Measurements from ENCODE around the gene KLHL24.
"Not testable (repeated sequence)": the region's sequence is repeated elsewhere in the genome, so short reads cannot be mapped to it uniquely, and the experiment has no call there.

The KLHL24 gene

DNA sequence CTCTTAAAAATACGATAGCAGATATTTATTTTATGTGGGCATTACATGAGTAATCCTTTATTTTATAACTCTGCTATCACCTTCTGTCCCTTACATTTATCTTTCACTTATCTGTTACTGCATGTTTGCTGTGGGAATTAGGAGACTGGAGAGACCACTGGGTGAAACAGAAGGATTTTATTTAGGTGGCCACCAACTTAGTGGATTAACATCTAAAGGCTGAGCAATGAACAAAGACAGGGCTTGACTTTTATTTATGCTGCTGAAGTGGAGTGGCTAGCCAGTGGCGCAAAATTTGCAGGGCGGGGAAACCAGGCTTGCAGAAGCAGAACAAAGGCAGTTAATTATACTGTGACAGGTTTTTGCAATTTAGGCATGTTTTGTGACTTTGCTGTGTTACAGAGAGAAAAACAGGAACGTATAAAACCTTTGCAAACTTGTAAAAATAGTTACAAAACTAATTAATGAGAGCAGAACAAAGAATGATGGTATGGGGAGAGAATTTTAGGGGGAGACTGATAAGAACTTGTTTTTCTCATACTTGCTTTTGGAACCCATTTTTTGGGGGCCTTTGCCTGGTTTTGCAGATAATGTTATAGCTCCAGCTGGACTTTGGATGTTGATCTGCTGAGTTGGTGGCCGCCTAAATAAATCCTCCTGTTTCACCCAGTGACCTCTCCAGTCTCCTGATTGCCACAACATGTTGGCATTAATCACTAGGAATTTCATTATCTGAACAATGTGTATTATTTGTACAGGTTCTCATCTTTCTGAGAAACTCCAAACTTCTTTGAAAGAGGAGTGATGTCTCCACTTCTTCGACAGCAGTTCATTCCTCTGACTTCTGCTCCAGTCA, 18.0 kb downstream of the KLHL24 start:
- TF ChIP-seq SPI1 (IDR thresholded peaks at IDR 0.05; ENCODE audit: low read depth, low read length) (no peak), TAF1 (IDR thresholded peaks at IDR 0.05; ENCODE audit: low read depth, low read length) (no peak), POLR2AphosphoS5 (IDR thresholded peaks at IDR 0.05; ENCODE audit: low read depth, low read length) (no peak), PAX5 (IDR thresholded peaks at IDR 0.05; ENCODE audit: insufficient read depth, low read length, severe bottlenecking) (no peak), POU2F2 (IDR thresholded peaks at IDR 0.05; ENCODE audit: low read depth, low read length) (no peak), POLR2A (IDR thresholded peaks at IDR 0.05; ENCODE audit: low read depth, low read length) (no peak)
- no peak for FAIRE-seq
- DNase-seq (ENCODE audit: insufficient read length, low spot score) = no peak

DNA sequence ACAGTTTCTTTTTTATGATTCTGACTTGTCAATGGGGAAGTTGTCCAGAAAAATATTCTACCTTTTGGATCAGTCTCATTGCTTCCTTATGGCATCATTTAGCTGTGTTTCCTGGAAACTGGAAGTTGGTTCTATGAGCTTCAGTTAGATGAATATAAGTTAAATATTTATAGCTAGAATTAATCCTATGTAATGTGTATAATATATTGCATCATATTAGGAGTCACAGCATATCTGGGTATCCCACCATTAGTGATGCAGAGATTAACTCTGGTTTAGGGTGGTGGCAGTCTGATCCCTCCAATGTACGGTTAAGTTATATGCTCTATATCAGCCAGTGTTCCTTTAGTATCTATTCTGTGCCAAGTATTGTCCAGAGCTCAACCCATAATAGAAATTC, 19.3 kb downstream of the KLHL24 start:
- TF ChIP-seq PAX5 (IDR thresholded peaks at IDR 0.05; ENCODE audit: insufficient read depth, low read length, severe bottlenecking) = no peak
- TF ChIP-seq POU2F2 (IDR thresholded peaks at IDR 0.05; ENCODE audit: low read depth, low read length) = no peak
- no peak for TF ChIP-seq POLR2A (IDR thresholded peaks at IDR 0.05; ENCODE audit: low read depth, low read length)
- DNase-seq (ENCODE audit: insufficient read length, low spot score) (no peak), FAIRE-seq (no peak)

GRCh38 chr3:183662099-183662498, 26.7 kb downstream of the KLHL24 start:
- no peak for FAIRE-seq
- no peak for DNase-seq (ENCODE audit: insufficient read length, low spot score)
- TF ChIP-seq POU2F2 (IDR thresholded peaks at IDR 0.05; ENCODE audit: low read depth, low read length) (no peak), SPI1 (IDR thresholded peaks at IDR 0.05; ENCODE audit: low read depth, low read length) (no peak), TAF1 (IDR thresholded peaks at IDR 0.05; ENCODE audit: low read depth, low read length) (no peak), PAX5 (IDR thresholded peaks at IDR 0.05; ENCODE audit: insufficient read depth, low read length, severe bottlenecking) (no peak), POLR2A (IDR thresholded peaks at IDR 0.05; ENCODE audit: low read depth, low read length) (no peak), POLR2AphosphoS5 (IDR thresholded peaks at IDR 0.05; ENCODE audit: low read depth, low read length) (no peak)

DNA sequence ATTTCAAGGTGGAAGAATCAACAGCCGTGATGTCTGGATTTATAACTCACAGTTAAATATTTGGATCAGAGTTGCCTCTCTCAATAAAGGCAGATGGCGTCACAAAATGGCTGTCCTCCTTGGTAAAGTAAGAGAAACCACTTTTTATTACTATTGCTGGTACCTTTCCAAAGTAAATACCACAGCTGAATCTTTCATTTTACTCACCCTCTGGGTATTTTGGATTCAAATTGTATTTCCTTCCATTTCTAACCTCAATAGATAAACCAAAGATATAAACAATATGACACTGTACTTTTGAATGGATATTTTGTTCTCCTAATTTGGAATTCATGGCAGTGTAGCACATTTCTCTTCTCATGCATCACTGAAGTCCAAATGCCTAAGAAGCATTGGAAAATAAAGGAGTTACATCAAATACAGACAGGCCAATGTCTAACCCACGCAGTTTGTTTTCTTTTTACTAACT, 29.5 kb downstream of the KLHL24 start:
- DNase-seq (ENCODE audit: insufficient read length, low spot score) = no peak
- TF ChIP-seq POLR2AphosphoS5 (IDR thresholded peaks at IDR 0.05; ENCODE audit: low read depth, low read length) = no peak
- TF ChIP-seq SPI1 (IDR thresholded peaks at IDR 0.05; ENCODE audit: low read depth, low read length) = no peak
- TF ChIP-seq TAF1 (IDR thresholded peaks at IDR 0.05; ENCODE audit: low read depth, low read length) = no peak
- TF ChIP-seq POU2F2 (IDR thresholded peaks at IDR 0.05; ENCODE audit: low read depth, low read length) = no peak
- no peak for FAIRE-seq

GRCh38 chr3:183680061-183680460, 44.6 kb downstream of the KLHL24 start:
- DNase-seq (ENCODE audit: insufficient read length, low spot score) (no peak), FAIRE-seq (no peak)
- TF ChIP-seq POLR2AphosphoS5 (IDR thresholded peaks at IDR 0.05; ENCODE audit: low read depth, low read length) (no peak), POU2F2 (IDR thresholded peaks at IDR 0.05; ENCODE audit: low read depth, low read length) (no peak), PAX5 (IDR thresholded peaks at IDR 0.05; ENCODE audit: insufficient read depth, low read length, severe bottlenecking) (no peak), TAF1 (IDR thresholded peaks at IDR 0.05; ENCODE audit: low read depth, low read length) (no peak), SPI1 (IDR thresholded peaks at IDR 0.05; ENCODE audit: low read depth, low read length) (no peak), POLR2A (IDR thresholded peaks at IDR 0.05; ENCODE audit: low read depth, low read length) (no peak)

- no peak for TF ChIP-seq PAX5 (IDR thresholded peaks at IDR 0.05; ENCODE audit: insufficient read depth, low read length, severe bottlenecking)
- no peak for TF ChIP-seq POU2F2 (IDR thresholded peaks at IDR 0.05; ENCODE audit: low read depth, low read length)
- TF ChIP-seq SPI1 (IDR thresholded peaks at IDR 0.05; ENCODE audit: low read depth, low read length) = no peak
- TF ChIP-seq POLR2A (IDR thresholded peaks at IDR 0.05; ENCODE audit: low read depth, low read length) = no peak
- no peak for TF ChIP-seq TAF1 (IDR thresholded peaks at IDR 0.05; ENCODE audit: low read depth, low read length)
- TF ChIP-seq POLR2AphosphoS5 (IDR thresholded peaks at IDR 0.05; ENCODE audit: low read depth, low read length) = no peak
- DNase-seq (ENCODE audit: insufficient read length, low spot score) (no peak), FAIRE-seq (no peak)
These were observed 52.3 kb downstream of the KLHL24 start for GRCh38 chr3:183687705-183688104.

DNA sequence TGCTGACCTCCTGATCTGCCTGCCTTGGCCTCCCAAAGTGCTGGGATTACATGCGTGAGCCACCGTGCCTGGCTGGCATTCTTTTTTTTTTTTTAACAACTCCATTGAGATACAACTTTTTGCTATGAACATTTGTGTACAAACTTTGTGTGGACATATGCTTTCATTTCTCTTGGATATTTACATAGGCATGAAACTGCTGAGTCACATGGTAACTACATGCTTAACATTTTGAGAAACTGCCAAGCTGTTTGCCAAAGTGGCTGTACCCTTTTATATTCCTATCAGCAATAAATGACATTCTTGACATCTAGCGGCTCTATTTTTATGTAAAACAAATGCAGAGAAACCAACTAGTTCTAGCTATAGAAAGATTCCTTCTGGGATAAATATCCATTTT, 53.5 kb downstream of the KLHL24 start:
- no peak for TF ChIP-seq POU2F2 (IDR thresholded peaks at IDR 0.05; ENCODE audit: low read depth, low read length)
- no peak for TF ChIP-seq SPI1 (IDR thresholded peaks at IDR 0.05; ENCODE audit: low read depth, low read length)
- no peak for TF ChIP-seq PAX5 (IDR thresholded peaks at IDR 0.05; ENCODE audit: insufficient read depth, low read length, severe bottlenecking)
- TF ChIP-seq TAF1 (IDR thresholded peaks at IDR 0.05; ENCODE audit: low read depth, low read length) = no peak
- TF ChIP-seq POLR2A (IDR thresholded peaks at IDR 0.05; ENCODE audit: low read depth, low read length) = no peak
- no peak for TF ChIP-seq POLR2AphosphoS5 (IDR thresholded peaks at IDR 0.05; ENCODE audit: low read depth, low read length)
- DNase-seq (ENCODE audit: insufficient read length, low spot score) = no peak
- no peak for FAIRE-seq

DNA sequence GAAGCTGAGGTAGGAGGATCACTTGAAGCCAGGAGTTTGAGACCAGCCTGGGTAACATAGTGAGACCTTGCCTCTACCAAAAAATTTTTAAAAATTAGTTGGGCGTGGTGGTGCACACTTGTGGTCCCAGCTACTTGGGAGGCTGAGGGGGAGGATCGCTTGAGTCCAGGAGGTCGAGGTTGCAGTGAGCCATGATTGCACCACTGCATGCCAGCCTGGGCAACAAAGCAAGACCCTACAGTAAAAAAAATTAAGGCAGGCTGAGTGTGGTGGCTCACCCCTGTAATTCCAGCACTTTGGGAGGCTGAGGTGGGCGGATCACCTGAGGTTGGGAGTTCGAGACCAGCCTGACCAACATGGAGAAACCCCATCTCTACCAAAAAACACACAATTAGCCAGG, 54.2 kb downstream of the KLHL24 start:
- DNase-seq (ENCODE audit: insufficient read length, low spot score); FAIRE-seq: not testable (repeated sequence)

DNA sequence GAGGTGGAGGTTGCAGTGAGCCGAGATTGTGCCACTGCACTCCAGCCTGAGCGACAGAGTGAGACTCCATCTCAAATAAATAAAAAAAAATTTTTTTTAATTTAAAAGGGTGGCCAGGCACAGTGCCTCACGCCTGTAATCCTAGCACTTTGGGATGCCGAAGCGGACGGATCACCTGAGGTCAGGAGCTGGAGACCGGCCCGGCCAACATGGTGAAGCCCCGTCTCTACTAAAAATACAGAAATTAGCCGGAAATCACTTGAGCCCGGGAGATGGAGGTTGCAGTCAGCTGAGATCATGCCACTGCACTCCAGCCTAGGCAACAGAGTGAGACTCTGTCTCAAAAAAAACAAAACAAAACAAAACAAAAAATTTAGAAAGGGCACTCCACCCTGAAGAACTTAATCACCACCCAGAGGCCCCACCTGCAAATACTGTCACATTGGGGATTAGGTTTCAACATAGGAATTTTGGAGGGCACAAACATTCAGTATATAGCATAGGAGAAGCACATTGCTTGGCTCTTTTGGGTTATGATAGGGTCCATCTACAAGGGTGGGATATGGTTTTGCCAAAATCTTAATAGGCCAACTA, 55.1 kb downstream of the KLHL24 start:
- TF ChIP-seq TAF1 (IDR thresholded peaks at IDR 0.05; ENCODE audit: low read depth, low read length) = no peak
- no peak for TF ChIP-seq POLR2A (IDR thresholded peaks at IDR 0.05; ENCODE audit: low read depth, low read length)
- no peak for TF ChIP-seq SPI1 (IDR thresholded peaks at IDR 0.05; ENCODE audit: low read depth, low read length)
- no peak for TF ChIP-seq PAX5 (IDR thresholded peaks at IDR 0.05; ENCODE audit: insufficient read depth, low read length, severe bottlenecking)
- no peak for TF ChIP-seq POU2F2 (IDR thresholded peaks at IDR 0.05; ENCODE audit: low read depth, low read length)
- no peak for TF ChIP-seq POLR2AphosphoS5 (IDR thresholded peaks at IDR 0.05; ENCODE audit: low read depth, low read length)
- FAIRE-seq (no peak), DNase-seq (ENCODE audit: insufficient read length, low spot score) (no peak)

DNA sequence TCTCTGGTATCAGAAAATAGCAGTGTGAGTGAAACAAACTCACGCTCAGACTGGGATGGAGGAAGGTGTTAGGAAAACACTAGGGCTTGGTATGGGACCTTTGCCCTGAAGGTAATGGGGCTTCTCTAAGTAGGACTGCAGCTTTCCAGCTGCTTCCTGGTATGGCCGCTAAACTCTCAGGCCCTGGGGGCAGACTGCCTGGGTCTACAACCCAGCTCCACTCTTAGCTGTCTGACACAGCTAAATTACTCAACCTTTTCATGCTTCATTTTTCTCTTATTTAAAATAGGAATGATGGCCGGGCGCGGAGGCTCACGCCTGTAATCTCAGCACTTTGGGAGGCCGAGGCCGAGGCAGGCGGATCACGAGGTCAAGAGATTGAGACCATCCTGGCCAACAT, 57.0 kb downstream of the KLHL24 start:
- TF ChIP-seq TAF1 (IDR thresholded peaks at IDR 0.05; ENCODE audit: low read depth, low read length) (no peak), POLR2AphosphoS5 (IDR thresholded peaks at IDR 0.05; ENCODE audit: low read depth, low read length) (no peak), POLR2A (IDR thresholded peaks at IDR 0.05; ENCODE audit: low read depth, low read length) (no peak), POU2F2 (IDR thresholded peaks at IDR 0.05; ENCODE audit: low read depth, low read length) (no peak), PAX5 (IDR thresholded peaks at IDR 0.05; ENCODE audit: insufficient read depth, low read length, severe bottlenecking) (no peak), SPI1 (IDR thresholded peaks at IDR 0.05; ENCODE audit: low read depth, low read length) (no peak)
- FAIRE-seq (no peak), DNase-seq (ENCODE audit: insufficient read length, low spot score) (no peak)
